Measurements from ENCODE around the gene MAD2L2. TPM values are rescaled to one million over a fixed set of nuclear protein-coding genes. Genes with fewer than 3 reads are reported as not detected.

The MAD2L2 gene
- total RNA-seq, 1 donor from 2014 or later: 18.3 TPM

- Histone ChIP-seq H3K4me3 (peak overlapping the region in 1 of 2 donors; percentile 47), H3K4me1 (peaks cover 5 to 7% of the 10 kb centered on the region in 2 donors), H3K36me3 (no peaks in the 10 kb centered on the region), H3K27me3 (no peaks in the 10 kb centered on the region), H3K27ac (no peak overlapping the region), H3K9me3 (no peaks in the 10 kb centered on the region)
- DNase-seq (ENCODE audit: low spot score in 2 of 2): no peak
- intact Hi-C loops (cut with DNase I): loop anchor here (1.0 to 10.0 kb wide), 3 partner anchors 70 to 255 kb away; partner anchors contain the start of genes CLCN6 and MTHFR
- no peak for TF ChIP-seq CTCF (IDR thresholded peaks at IDR 0.05)
Observed at GRCh38 chr1:11649624-11650330, 31.2 kb downstream of the MAD2L2 start.

- H3K27me3 ChIP-seq: no peaks in the 10 kb centered on the region
- no peaks in the 10 kb centered on the region for H3K9me3 ChIP-seq
- DNase-seq (ENCODE audit: low spot score in 2 of 2): no peak
- no peak overlapping the region for H3K27ac ChIP-seq
- no peak overlapping the region for H3K4me3 ChIP-seq
- no peaks in the 10 kb centered on the region for H3K36me3 ChIP-seq
- intact Hi-C loops (cut with DNase I): no loop called here
- peaks cover 5 to 7% of the 10 kb centered on the region in 2 donors for H3K4me1 ChIP-seq
- TF ChIP-seq CTCF (IDR thresholded peaks at IDR 0.05): no peak
Observed at GRCh38 chr1:11649237-11649623, 31.7 kb downstream of the MAD2L2 start.

DNA sequence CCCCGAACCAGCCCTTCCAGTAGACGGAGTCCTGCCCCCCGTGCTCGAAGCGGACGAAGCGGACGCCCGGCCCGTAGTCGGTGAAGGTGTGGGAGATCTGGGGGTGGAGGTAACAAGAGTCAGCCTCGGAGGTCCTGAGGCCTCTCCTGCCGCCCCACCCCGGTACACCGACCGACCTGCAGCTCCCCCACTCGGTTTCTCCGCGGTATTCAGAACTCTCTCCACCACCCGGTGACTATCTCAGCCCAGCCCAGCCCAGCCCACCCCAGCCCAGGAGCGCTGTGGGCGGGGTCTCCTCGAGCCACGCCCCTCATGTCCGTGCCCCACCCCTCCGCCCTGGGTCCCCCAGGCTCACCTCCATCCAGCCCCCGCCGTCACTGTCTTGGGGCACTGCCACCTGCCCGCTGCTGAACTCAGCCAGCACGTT lies 32.2 kb downstream of the MAD2L2 start:
- Histone ChIP-seq H3K4me3 (no peak overlapping the region), H3K27me3 (no peaks in the 10 kb centered on the region)

DNA sequence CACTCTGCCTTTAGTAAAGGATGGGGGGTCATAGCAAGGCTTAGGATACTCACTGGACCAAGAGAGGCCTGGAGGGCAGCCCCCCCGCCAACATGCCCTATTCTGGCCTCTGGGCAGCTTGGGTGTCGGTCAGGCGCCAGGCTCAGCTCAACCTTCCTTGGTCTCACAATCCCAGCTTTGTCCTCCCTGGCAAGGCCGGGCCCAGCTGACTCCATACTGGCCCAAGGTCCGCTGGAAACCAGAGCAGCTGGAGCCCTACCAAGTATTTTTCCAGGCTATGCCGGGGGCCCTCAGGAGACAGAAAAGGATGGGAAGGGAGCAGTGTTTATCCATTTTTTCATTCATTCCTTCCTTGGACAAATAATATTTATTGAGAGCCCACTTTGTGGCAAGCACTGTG lies 32.9 kb downstream of the MAD2L2 start:
- H3K4me1 ChIP-seq: peaks cover 5 to 7% of the 10 kb centered on the region in 2 donors
- no peak for TF ChIP-seq CTCF (IDR thresholded peaks at IDR 0.05)
- no peaks in the 10 kb centered on the region for H3K27me3 ChIP-seq
- DNase-seq (ENCODE audit: low spot score in 2 of 2): no peak
- no peaks in the 10 kb centered on the region for H3K9me3 ChIP-seq
- no peak overlapping the region for H3K27ac ChIP-seq
- H3K4me3 ChIP-seq: no peak overlapping the region
- no peaks in the 10 kb centered on the region for H3K36me3 ChIP-seq
- intact Hi-C loops (cut with DNase I): no loop called here

More for the DNA sequence above, 32.2 kb downstream of the MAD2L2 start:
- Histone ChIP-seq H3K9me3 (no peaks in the 10 kb centered on the region), H3K4me1 (peaks cover 5 to 7% of the 10 kb centered on the region in 2 donors), H3K36me3 (no peaks in the 10 kb centered on the region), H3K27ac (no peak overlapping the region)
- TF ChIP-seq CTCF (IDR thresholded peaks at IDR 0.05): no peak
- no peak for DNase-seq (ENCODE audit: low spot score in 2 of 2)
- intact Hi-C loops (cut with DNase I): no loop called here

DNA sequence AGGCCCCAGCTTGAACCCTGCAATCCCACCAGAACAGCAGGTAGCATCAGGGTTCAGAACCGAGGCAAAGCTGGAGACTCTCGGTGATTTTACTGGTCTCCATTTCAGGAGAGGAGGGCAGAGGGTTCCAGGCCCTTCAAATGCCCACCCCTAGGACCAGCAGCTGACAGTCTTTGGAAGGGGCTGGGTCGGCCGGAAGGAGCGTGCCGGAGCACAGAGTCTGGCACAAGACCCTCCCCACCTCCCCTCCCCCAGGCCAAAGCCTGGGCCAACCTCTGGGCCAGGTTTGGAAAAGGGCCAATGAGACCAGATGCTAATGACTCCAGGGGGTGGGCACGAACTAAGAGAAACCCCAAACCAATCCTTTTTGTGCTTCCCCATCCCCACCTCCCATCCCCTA lies 33.6 kb downstream of the MAD2L2 start:
- intact Hi-C loops (cut with DNase I): no loop called here
- H3K27me3 ChIP-seq: no peaks in the 10 kb centered on the region
- DNase-seq (ENCODE audit: low spot score in 2 of 2): no peak
- TF ChIP-seq CTCF (IDR thresholded peaks at IDR 0.05): no peak
- no peaks in the 10 kb centered on the region for H3K36me3 ChIP-seq
- peaks cover 5 to 7% of the 10 kb centered on the region in 2 donors for H3K4me1 ChIP-seq
- H3K9me3 ChIP-seq: no peaks in the 10 kb centered on the region
- no peak overlapping the region for H3K4me3 ChIP-seq
- no peak overlapping the region for H3K27ac ChIP-seq
